A673 (cell line): ENCODE data around the gene ADAM23. TPM values are rescaled to one million over a fixed set of nuclear protein-coding genes. Genes with fewer than 3 reads are reported as not detected.

Experiments used
- BruUV-seq: library from RNA; stranded (reverse); fragments of 400-500 nt; replicated peaks from 2 replicates; lab custom pipeline; 2021; lab: Mats Ljungman, UMichigan
- CTCF ChIA-PET: fragments of 300-600 bp; sonication (Branson Sonifier 250); formaldehyde crosslinking; loops from one replicate; lab custom pipeline; 2022; ENCODE audit warnings: antibody characterized with exemption; lab: Charles Lee
- POLR2A ChIA-PET: fragments of 300-600 bp; sonication (Branson Sonifier 250); formaldehyde crosslinking; loops from one replicate; lab custom pipeline; 2022; ENCODE audit warnings: antibody characterized with exemption; ENCODE audit not compliant: low non-redundant PET; lab: Charles Lee
- DNase-seq: peaks from one replicate; pipeline ENCODE4 v3.0.0-alpha.2; 2015; ENCODE audit warnings: low spot score
- H3K27ac ChIP-seq: fragments of 200-600 bp; sonication (generic); 2 replicates; pipeline ENCODE4 v1.5.1; 2016; ENCODE audit warnings: mixed run types, low read depth, mild to moderate bottlenecking, mixed read lengths, antibody characterized with exemption, low read length; ENCODE audit not compliant: poor library complexity, severe bottlenecking
- H3K27me3 ChIP-seq: fragments of 200-600 bp; sonication (generic); replicated peaks from 2 replicates; pipeline ENCODE4 v1.6.1; 2017; ENCODE audit warnings: mixed run types, low read depth, mild to moderate bottlenecking, mixed read lengths, antibody characterized with exemption, low read length; ENCODE audit not compliant: insufficient read depth, poor library complexity
- H3K36me3 ChIP-seq: fragments of 200-600 bp; sonication (generic); 2 replicates; pipeline ENCODE4 v1.6.1; 2016; ENCODE audit warnings: mixed run types, mild to moderate bottlenecking, mixed read lengths, antibody characterized with exemption, low read length; ENCODE audit not compliant: insufficient read depth, poor library complexity, severe bottlenecking
- H3K4me1 ChIP-seq: fragments of 200-600 bp; sonication (generic); 2 replicates; pipeline ENCODE4 v1.6.1; 2017; ENCODE audit warnings: mixed run types, mild to moderate bottlenecking, mixed read lengths, antibody characterized with exemption, low read length; ENCODE audit not compliant: insufficient read depth, poor library complexity, severe bottlenecking
- H3K4me3 ChIP-seq: fragments of 200-600 bp; sonication (generic); 2 replicates; pipeline ENCODE4 v1.5.1; 2016; ENCODE audit warnings: low read depth, mixed run types, mild to moderate bottlenecking, mixed read lengths, low read length; ENCODE audit not compliant: poor library complexity, severe bottlenecking
- H3K9me3 ChIP-seq: fragments of 200-600 bp; sonication (generic); 2 replicates; pipeline ENCODE4 v1.6.1; 2016; ENCODE audit warnings: mixed run types, low read depth, mild to moderate bottlenecking, mixed read lengths, antibody characterized with exemption, low read length; ENCODE audit not compliant: poor library complexity, severe bottlenecking
- CTCF ChIP-seq: fragments of 300-800, 200-600 bp; sonication (generic); conservative IDR thresholded peaks from 2 replicates; pipeline ENCODE4 v1.5.1; 2017; ENCODE audit warnings: low read depth, mild to moderate bottlenecking, antibody characterized with exemption, low read length, moderate library complexity, mixed read lengths
- EZH2 ChIP-seq: fragments of 200-600 bp; sonication (generic); IDR thresholded peaks from 2 replicates; pipeline ENCODE4 v1.6.1; 2017; ENCODE audit warnings: borderline replicate concordance, low read depth, mild to moderate bottlenecking, mixed read lengths, antibody characterized with exemption, low read length; ENCODE audit not compliant: poor library complexity, severe bottlenecking
- intact Hi-C: fragments of 100-400 bp; cut with micrococcal nuclease; formaldehyde crosslinking; loops from one replicate; pipeline ENCODE4 v1.10.0; 2022; ENCODE audit not compliant: unreplicated experiment
- total RNA-seq: library from RNA; stranded (reverse); gene quantifications from 2 replicates; pipeline ENCODE4 v1.2.3, GENCODE V29; 2021

ADAM23 gene
- total RNA-seq, 1 experiment from 2014 or later = 0.21 TPM

DNA sequence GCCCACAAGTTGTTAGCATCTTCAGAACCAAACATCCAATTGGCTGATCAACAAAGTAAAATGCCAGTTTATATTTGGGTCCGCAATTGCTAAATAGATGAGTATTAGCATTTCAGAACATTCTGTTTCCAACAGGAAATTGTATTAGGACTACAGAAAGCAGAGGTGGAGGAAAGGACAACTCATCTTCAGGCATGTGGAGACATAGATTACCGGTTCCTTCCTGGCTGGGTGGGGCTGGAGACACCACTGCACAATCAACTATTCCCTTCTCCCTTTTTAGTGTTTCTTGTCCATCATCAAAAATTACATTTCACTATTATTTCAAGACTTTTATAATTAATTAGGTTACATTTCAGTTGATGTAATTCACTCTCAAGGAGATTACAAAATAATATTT lies 83.8 kb downstream of the ADAM23 start:
- no TSS peak for BruUV-seq
- Histone ChIP-seq H3K4me1 (no peaks in the 10 kb centered on the region), H3K27me3 (peaks cover 9% of the 10 kb centered on the region), H3K27ac (no peak overlapping the region), H3K9me3 (no peaks in the 10 kb centered on the region), H3K36me3 (no peaks in the 10 kb centered on the region), H3K4me3 (no peak overlapping the region)
- no peak for TF ChIP-seq CTCF
- TF ChIP-seq EZH2 = no peak
- intact Hi-C loops = no loop called here
- ChIA-PET POLR2A (no interaction called here), CTCF (no interaction called here)
- no peak for DNase-seq

- Histone ChIP-seq H3K27me3 (no peaks in the 10 kb centered on the region), H3K9me3 (no peaks in the 10 kb centered on the region), H3K27ac (no peak overlapping the region), H3K4me3 (no peak overlapping the region), H3K4me1 (no peaks in the 10 kb centered on the region), H3K36me3 (no peaks in the 10 kb centered on the region)
- CTCF ChIA-PET = no interaction called here
- TF ChIP-seq CTCF (no peak), EZH2 (no peak)
- DNase-seq = no peak
- intact Hi-C loops = no loop called here
- POLR2A ChIA-PET = no interaction called here
- BruUV-seq = no TSS peak
These were observed 87.4 kb downstream of the ADAM23 start for GRCh38 chr2:206530727-206531126.

DNA sequence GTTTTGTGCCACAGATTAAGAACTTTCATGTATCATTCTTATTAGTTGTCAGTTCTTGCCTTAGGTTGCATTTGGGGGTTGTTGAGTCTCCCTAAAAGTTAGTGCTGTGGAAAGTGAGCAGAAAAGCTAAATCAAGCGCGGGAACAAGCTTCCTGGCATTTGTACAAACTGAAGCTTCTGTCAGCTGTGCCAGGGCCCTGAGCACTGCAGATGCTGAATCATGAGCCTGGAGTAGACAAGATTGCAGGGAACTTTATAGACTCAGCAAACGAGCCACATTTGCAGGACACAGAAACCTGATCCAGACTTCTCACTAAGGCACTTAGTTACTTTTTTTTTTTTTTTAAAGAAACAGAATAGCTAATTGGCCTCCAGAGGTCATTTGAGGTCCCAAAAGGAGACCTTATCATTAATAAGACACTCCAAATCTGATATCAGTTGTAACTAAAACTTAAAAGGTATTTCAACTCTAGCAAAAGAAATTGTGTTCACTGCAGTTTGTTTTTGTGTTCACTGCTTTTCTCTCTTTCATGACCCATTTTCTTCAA lies 88.7 kb downstream of the ADAM23 start:
- BruUV-seq = no TSS peak
- Histone ChIP-seq H3K9me3 (no peaks in the 10 kb centered on the region), H3K27ac (no peak overlapping the region), H3K27me3 (no peaks in the 10 kb centered on the region), H3K4me1 (no peaks in the 10 kb centered on the region), H3K4me3 (no peak overlapping the region), H3K36me3 (no peaks in the 10 kb centered on the region)
- ChIA-PET CTCF (no interaction called here), POLR2A (no interaction called here)
- TF ChIP-seq CTCF (no peak), EZH2 (no peak)
- no peak for DNase-seq
- intact Hi-C loops = no loop called here
